HL-60 (cell line): ENCODE data around the gene SPEN.
"Not testable (repeated sequence)": the region's sequence is repeated elsewhere in the genome, so short reads cannot be mapped to it uniquely, and the experiment has no call there.

Source experiments
- DNase-seq, 2 experiments: peaks; one replicate each; pipeline ENCODE4 v3.0.0-alpha.2; 2010 to 2020; ENCODE audit warnings: low read depth in 1 of 2, low spot score in 1 of 2
- H3K27ac ChIP-seq: fragments of 250-450 bp; sonication (Bioruptor Pico); replicated peaks from 2 replicates; pipeline ENCODE4 v1.5.1; 2020; ENCODE audit warnings: mild to moderate bottlenecking, moderate library complexity
- H3K27me3 ChIP-seq: fragments of 250-450 bp; sonication (Bioruptor Pico); 2 replicates; pipeline ENCODE4 v1.5.1; 2021; ENCODE audit warnings: mild to moderate bottlenecking, moderate library complexity; ENCODE audit not compliant: insufficient read depth, poor library complexity, severe bottlenecking
- H3K4me3 ChIP-seq: replicated peaks from 2 replicates; pipeline ENCODE4 v1.5.1; 2011; ENCODE audit warnings: mild to moderate bottlenecking, control low read depth, low read length; ENCODE audit not compliant: insufficient read depth
- CTCF ChIP-seq: IDR thresholded peaks from one replicate; pipeline ENCODE4 v1.5.1; 2011; ENCODE audit warnings: low read length, control low read depth, inconsistent platforms; ENCODE audit not compliant: insufficient read depth
- GABPA ChIP-seq: IDR thresholded peaks from 2 replicates; pipeline ENCODE4 v1.6.1; 2012; ENCODE audit warnings: low read depth
- POLR2AphosphoS5 ChIP-seq: IDR thresholded peaks from 2 replicates; pipeline ENCODE4 v1.6.1; 2012; ENCODE audit warnings: low read depth
- REST ChIP-seq: IDR thresholded peaks from 2 replicates; pipeline ENCODE4 v1.6.1; 2012; ENCODE audit warnings: low read depth; ENCODE audit not compliant: insufficient replicate concordance
- SPI1 ChIP-seq: IDR thresholded peaks from 2 replicates; pipeline ENCODE4 v1.6.1; 2012; ENCODE audit warnings: low read depth, mild to moderate bottlenecking, borderline replicate concordance

The SPEN gene

DNA sequence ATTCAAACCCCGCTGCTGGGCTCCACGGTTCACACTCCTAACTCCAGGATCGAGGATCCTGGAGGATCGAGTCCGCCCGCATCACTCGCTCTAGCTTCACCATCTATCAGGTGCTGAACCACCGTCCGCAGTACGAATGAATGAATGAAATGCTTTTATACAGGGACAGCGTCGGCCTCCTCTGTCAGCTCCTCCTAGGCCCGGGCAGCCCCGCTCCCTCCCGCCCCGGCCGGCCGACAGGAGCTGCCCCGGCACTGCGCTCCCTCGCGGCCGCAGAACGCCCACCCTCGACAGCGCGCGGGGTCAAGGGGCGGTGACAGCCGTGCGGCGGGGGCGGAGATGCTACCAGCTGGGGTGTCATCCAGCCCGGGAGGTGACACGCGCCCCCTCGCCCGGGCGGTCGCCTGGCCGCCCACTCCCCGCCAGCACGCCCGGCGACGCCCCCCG, 127.9 kb downstream of the SPEN start:
- TF ChIP-seq SPI1 (no peak), POLR2AphosphoS5 (no peak), REST (no peak), GABPA (no peak), CTCF (no peak)
- Histone ChIP-seq H3K27ac (no peak overlapping the region; the same call in 1 of the 2 replicates), H3K4me3 (peak overlapping the region; percentile 91), H3K27me3 (no peaks in the 10 kb centered on the region)
- DNase-seq = peak; percentile 19 to 36

- peak; percentile 81 to 92 for DNase-seq
- peak within 1 kb of the TSS; percentile 82 for H3K27ac ChIP-seq
Observed at GRCh38 chr1:15975805-15976680, 128.5 kb downstream of the SPEN start, which contains the start of gene ZBTB17. TSS of gene ZBTB17 (minus strand) at chr1:15976101. CDS start at chr1:15948495, 27,606 bp downstream.

DNA sequence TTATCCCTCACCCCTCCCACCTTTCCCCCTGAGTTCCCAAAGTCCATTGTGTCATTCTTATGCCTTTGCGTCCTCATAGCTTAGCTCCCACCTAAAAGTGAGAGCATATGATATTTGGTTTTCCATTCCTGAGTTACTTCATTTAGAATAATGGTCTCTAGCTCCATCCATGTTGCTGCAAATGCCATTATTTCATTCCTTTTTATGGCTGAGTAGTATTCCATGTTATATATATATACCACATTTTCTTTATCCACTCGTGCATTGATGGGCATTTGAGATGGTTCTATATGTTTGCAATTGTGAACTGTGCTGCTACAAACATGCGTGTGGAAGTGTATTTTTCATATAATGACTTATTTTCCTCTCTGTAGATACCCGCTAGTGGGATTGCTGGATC, 130.4 kb downstream of the SPEN start:
- not testable (repeated sequence) for H3K4me3 ChIP-seq, H3K27me3 ChIP-seq, H3K27ac ChIP-seq, DNase-seq

More at GRCh38 chr1:15975805-15976680, 128.5 kb downstream of the SPEN start, which contains the start of gene ZBTB17:
- Histone ChIP-seq H3K4me3 (peak within 1 kb of the TSS; percentile 91), H3K27me3 (no peaks in the 10 kb centered on the region)
- TF ChIP-seq CTCF (no peak), REST (no peak), SPI1 (peak; percentile 6; the same call in 1 of the 2 replicates), POLR2AphosphoS5 (peak; percentile 56; the same call in 1 of the 2 replicates), GABPA (peak; percentile 72)

DNA sequence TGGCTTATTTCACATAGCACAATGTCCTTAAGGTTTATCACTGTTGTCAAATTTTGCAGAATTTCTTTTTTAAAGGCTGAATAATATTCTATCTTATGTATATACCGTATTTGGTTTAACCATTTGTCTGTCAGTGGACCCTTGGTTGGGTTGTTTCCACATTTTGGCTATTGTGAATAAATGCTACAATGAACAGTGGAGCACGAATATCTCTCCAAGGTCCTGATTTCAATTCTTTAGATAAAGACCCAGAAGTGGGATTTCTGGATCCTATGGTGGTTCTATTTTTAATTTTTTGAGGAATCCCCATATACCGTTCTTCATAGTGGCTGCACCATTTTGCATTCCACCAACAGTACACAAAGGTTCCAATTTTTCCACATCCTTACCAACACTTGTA, 134.2 kb downstream of the SPEN start:
- TF ChIP-seq GABPA (no peak), REST (peak; percentile 61), CTCF (no peak)

More for the DNA sequence above, 134.2 kb downstream of the SPEN start:
- Histone ChIP-seq H3K27me3 (no peaks in the 10 kb centered on the region), H3K27ac (no peak overlapping the region), H3K4me3 (no peak overlapping the region)
- no peak for DNase-seq
